Calu3 (cell line): ENCODE data around the gene DLG2. TPM values are rescaled to one million over a fixed set of nuclear protein-coding genes. Genes with fewer than 3 reads are reported as not detected.

ENCODE experiments used
- BruUV-seq: library from RNA; stranded (reverse); fragments of 400-500 nt; replicated peaks from 2 replicates; lab custom pipeline; 2021; lab: Mats Ljungman, UMichigan
- CTCF ChIA-PET: fragments of 300-600 bp; sonication (Branson Sonifier 250); formaldehyde crosslinking; loops from one replicate; lab custom pipeline; 2022; ENCODE audit warnings: antibody characterized with exemption; lab: Charles Lee
- DNase-seq: peaks from one replicate; pipeline ENCODE4 v3.0.0; 2022
- H3K27ac Mint-ChIP-seq: one replicate; pipeline ENCODE4 v1.8.0; 2022; ENCODE audit warnings: mixed read lengths; ENCODE audit not compliant: unreplicated experiment
- H3K27me3 Mint-ChIP-seq: one replicate; pipeline ENCODE4 v1.8.0; 2022; ENCODE audit warnings: mixed read lengths; ENCODE audit not compliant: unreplicated experiment
- H3K36me3 Mint-ChIP-seq: one replicate; pipeline ENCODE4 v1.8.0; 2022; ENCODE audit warnings: mild to moderate bottlenecking, moderate library complexity, mixed read lengths; ENCODE audit not compliant: insufficient read depth, unreplicated experiment
- H3K4me1 Mint-ChIP-seq: one replicate; pipeline ENCODE4 v1.8.0; 2022; ENCODE audit warnings: mild to moderate bottlenecking, low read depth, mixed read lengths; ENCODE audit not compliant: unreplicated experiment
- H3K4me3 Mint-ChIP-seq: one replicate; pipeline ENCODE4 v1.8.0; 2022; ENCODE audit warnings: mild to moderate bottlenecking, low read depth, moderate library complexity, mixed read lengths; ENCODE audit not compliant: unreplicated experiment
- H3K9me3 Mint-ChIP-seq: one replicate; pipeline ENCODE4 v1.8.0; 2022; ENCODE audit warnings: low read depth, mixed read lengths; ENCODE audit not compliant: unreplicated experiment
- intact Hi-C: fragments of 100-400 bp; cut with micrococcal nuclease; formaldehyde crosslinking; loops from one replicate; pipeline ENCODE4 v1.10.0; 2022; ENCODE audit not compliant: unreplicated experiment
- total RNA-seq: library from RNA; stranded (reverse); gene quantifications from 2 replicates; pipeline ENCODE4 v1.2.3, GENCODE V29; 2022
- TF ChIP-seq, protein P1 (sequence below): fragments of 200-600 bp; IDR thresholded peaks from one replicate; pipeline ENCODE4 v1.8.0; 2022; ENCODE audit warnings: antibody characterized with exemption; ENCODE audit not compliant: unreplicated experiment

The DLG2 gene
- total RNA-seq, 1 experiment from 2014 or later = 0.71 TPM

DNA sequence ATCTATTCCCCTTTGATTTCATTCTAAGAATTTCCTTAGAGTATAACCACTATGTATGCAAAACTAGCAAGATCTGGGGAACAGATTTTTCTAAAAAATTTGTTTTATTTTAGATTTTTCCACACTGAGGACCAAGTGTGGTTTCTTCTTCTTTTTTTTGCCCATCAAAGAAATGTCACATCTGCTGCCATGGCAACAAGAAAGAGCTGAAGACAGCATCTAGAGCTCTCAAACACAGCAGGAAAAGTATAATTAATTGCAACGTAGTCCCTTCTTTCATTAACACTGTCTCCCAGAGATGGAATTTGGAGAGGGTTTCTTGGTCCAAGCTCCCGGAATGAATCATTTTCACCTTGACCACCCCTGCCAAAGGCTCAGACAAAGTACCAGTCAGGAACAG lies 2084.3 kb downstream of the DLG2 start:
- no TSS peak for BruUV-seq
- Mint-ChIP-seq H3K4me3 (no peak overlapping the region), H3K36me3 (no peaks in the 10 kb centered on the region), H3K27me3 (peaks cover 13% of the 10 kb centered on the region), H3K9me3 (no peaks in the 10 kb centered on the region), H3K27ac (no peak overlapping the region), H3K4me1 (no peaks in the 10 kb centered on the region)
- CTCF ChIA-PET = no interaction called here
- TF ChIP-seq, protein P1, sequence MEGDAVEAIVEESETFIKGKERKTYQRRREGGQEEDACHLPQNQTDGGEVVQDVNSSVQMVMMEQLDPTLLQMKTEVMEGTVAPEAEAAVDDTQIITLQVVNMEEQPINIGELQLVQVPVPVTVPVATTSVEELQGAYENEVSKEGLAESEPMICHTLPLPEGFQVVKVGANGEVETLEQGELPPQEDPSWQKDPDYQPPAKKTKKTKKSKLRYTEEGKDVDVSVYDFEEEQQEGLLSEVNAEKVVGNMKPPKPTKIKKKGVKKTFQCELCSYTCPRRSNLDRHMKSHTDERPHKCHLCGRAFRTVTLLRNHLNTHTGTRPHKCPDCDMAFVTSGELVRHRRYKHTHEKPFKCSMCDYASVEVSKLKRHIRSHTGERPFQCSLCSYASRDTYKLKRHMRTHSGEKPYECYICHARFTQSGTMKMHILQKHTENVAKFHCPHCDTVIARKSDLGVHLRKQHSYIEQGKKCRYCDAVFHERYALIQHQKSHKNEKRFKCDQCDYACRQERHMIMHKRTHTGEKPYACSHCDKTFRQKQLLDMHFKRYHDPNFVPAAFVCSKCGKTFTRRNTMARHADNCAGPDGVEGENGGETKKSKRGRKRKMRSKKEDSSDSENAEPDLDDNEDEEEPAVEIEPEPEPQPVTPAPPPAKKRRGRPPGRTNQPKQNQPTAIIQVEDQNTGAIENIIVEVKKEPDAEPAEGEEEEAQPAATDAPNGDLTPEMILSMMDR = no peak
- DNase-seq = no peak
- intact Hi-C loops = no loop called here

DNA sequence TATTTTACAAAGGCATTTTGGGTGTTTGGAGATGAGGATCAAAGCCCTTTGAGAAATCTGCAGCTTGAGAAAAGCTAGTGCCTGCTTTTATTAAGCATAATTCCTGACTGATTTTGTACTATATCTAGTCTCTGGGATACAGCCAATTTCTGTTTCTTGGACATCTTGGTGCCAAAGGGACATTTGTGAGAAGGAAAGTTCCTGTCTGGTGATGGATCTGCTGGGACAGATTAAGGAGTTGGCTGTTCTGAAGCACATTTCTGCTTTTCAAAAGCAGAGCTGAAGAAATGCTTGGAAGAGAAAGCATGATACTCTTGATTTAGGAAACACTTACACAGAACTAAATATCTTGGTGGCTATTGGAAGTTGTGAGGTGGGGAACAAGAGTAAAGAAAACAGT lies 2086.4 kb downstream of the DLG2 start:
- intact Hi-C loops = no loop called here
- no peaks in the 10 kb centered on the region for H3K27me3 Mint-ChIP-seq
- H3K27ac Mint-ChIP-seq = no peak overlapping the region
- no TSS peak for BruUV-seq
- no peaks in the 10 kb centered on the region for H3K4me1 Mint-ChIP-seq
- H3K36me3 Mint-ChIP-seq = no peaks in the 10 kb centered on the region
- CTCF ChIA-PET = no interaction called here
- TF ChIP-seq, protein P1 = no peak
- H3K4me3 Mint-ChIP-seq = no peak overlapping the region
- no peaks in the 10 kb centered on the region for H3K9me3 Mint-ChIP-seq
- DNase-seq = no peak

DNA sequence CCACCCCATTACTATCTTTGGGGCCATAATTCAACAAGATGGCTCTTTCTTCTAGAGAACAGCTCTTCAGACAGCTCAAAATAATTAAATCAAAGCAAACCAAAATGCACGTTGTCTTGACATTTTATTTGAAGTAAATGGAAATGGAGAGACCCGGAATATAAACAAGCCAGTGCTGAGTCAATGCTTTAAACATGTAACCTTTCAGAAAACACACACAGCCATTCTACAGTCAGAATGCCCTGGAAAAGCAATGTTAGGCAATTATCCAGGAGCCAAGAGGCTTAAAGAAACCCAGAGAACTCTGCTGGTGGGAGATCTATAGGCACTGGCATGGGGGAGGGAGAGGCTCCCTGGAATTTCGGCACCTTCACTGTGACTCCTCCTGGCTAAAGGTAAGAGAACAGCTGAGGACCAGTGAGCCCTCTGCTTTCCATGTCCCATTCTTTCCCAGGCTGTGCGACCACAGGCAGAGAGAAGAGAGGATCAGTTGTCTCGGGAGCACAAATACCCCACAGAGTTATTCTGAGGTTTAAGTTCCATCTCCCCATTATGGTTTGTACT lies 2086.9 kb downstream of the DLG2 start:
- DNase-seq = no peak
- no peak overlapping the region for H3K4me3 Mint-ChIP-seq
- BruUV-seq = no TSS peak
- H3K4me1 Mint-ChIP-seq = no peaks in the 10 kb centered on the region
- H3K9me3 Mint-ChIP-seq = no peaks in the 10 kb centered on the region
- CTCF ChIA-PET = no interaction called here
- TF ChIP-seq, protein P1 = no peak
- no peaks in the 10 kb centered on the region for H3K36me3 Mint-ChIP-seq
- intact Hi-C loops = no loop called here
- no peaks in the 10 kb centered on the region for H3K27me3 Mint-ChIP-seq
- no peak overlapping the region for H3K27ac Mint-ChIP-seq

DNA sequence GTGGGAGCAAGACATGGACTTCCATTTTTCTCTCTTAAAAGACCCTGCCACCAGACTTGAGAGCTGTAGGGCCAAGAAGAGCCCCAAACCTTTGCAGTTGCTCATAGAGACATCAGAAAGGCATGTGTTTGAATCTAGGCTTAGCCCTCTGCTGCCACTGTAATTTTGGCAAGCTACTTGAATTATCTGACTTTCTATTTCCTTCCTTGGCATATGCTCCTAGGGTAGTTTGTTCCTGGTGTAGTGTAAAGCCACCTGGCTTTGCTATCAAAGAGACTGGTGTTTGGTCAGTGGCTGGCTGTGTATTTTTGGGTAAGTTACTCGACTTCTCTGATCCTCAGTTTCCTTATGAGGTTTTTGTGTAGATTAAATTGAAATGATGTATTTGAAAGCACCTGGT lies 2088.9 kb downstream of the DLG2 start:
- no peak for DNase-seq
- no TSS peak for BruUV-seq
- H3K27ac Mint-ChIP-seq = no peak overlapping the region
- H3K9me3 Mint-ChIP-seq = no peaks in the 10 kb centered on the region
- TF ChIP-seq, protein P1 = no peak
- CTCF ChIA-PET = no interaction called here
- H3K4me3 Mint-ChIP-seq = no peak overlapping the region
- H3K27me3 Mint-ChIP-seq = no peaks in the 10 kb centered on the region
- no peaks in the 10 kb centered on the region for H3K36me3 Mint-ChIP-seq
- H3K4me1 Mint-ChIP-seq = no peaks in the 10 kb centered on the region
- intact Hi-C loops = no loop called here
